HG03342 (cell line): Measurements from ENCODE around the gene TRIM25.
A peak's percentile ranks its signal among the peaks of the same experiment; 100 is the strongest.
"Not testable (repeated sequence)": the region's sequence is repeated elsewhere in the genome, so short reads cannot be mapped to it uniquely, and the experiment has no call there.

ENCODE experiments used
- ATAC-seq: cut with Tn5 transposase; IDR thresholded peaks from one replicate; pipeline ENCODE4 v1.9.1; 2021; ENCODE audit warnings: mild to moderate bottlenecking, moderate library complexity; ENCODE audit not compliant: unreplicated experiment

TRIM25 gene, protein sequence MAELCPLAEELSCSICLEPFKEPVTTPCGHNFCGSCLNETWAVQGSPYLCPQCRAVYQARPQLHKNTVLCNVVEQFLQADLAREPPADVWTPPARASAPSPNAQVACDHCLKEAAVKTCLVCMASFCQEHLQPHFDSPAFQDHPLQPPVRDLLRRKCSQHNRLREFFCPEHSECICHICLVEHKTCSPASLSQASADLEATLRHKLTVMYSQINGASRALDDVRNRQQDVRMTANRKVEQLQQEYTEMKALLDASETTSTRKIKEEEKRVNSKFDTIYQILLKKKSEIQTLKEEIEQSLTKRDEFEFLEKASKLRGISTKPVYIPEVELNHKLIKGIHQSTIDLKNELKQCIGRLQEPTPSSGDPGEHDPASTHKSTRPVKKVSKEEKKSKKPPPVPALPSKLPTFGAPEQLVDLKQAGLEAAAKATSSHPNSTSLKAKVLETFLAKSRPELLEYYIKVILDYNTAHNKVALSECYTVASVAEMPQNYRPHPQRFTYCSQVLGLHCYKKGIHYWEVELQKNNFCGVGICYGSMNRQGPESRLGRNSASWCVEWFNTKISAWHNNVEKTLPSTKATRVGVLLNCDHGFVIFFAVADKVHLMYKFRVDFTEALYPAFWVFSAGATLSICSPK

DNA sequence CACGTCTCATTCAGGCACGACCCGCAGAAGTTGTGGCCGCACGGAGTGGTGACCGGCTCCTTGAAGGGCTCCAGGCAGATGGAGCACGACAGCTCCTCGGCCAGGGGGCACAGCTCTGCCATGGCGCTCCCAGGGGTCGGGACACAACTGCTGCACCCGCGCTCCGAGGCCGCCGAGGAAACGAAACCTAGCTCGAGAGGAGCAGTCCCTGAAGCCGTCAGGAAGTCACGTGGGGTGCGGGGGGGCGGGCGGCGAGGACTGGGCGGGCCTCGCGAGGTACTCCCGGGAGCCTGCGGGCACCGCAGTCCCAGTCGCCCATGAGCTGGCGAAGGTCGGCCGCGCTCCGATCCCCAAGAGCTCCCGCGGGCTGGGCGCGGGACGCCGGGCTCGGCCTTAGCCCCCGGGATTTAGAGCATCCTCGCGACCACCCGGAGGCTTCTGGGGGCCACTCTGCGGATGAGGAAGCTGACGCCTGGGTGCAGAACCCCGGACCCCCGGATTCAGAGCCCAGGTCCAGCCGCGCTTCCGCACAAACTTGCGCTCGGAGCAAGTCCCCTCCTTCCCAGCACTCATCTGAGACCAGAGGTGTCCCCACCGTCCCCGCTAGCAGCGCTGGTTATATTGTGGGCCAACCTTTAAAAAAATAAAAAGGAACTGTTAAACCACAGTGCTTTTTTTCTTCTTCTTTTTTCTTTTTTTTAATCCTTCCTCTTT lies at the start of gene TRIM25:
Gene TRIM25, minus strand, starts transcription at position 183 of the 714 bp plus-strand sequence. Its CDS starts 61 bp downstream, at position 122.
- peak; percentile 62 for ATAC-seq

DNA sequence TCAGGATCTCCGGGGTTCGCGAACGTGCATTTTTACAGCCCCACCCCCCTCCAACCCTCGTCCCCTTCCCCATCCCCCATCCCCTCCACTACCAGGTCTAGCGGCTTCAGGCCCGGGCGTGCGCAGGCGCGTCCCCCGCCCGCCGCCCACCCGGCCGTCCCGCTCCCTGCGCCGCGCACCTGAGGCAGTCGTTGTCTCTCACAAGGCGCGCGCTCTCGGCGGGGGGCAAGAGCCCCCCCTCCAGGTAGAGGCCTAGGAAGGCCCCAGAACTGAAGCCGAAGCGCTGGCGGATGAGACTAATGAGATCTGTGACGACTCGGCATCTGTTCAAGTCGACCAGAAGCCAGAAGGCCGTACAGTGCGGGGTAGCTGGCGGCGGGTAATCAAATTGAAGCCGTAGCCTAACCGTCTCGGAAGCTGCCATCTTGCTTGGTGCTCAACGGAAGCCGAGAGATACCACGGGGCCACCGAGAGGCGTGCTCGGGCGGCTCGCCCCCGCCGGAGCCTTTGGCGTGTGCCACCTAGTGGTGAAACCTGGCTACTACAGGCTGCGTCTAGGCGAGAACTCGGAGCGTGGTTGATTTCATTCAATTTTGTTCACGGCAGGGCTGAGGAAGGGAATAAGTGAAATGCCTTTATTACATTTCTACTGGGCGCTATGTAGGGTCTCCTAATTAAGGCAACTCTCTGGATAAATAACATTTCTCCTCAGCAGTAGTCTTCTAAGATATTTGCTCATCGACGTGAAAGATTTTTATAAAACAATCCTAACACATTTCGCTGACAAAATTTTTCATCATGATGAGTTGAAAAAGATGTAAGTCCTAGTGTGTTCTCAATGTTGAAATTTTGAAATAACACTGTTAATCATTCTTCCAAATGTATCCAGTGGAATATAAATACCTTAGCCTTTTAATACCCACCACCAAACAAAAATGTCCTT lies 47.0 kb upstream of the TRIM25 start, which contains the start of gene COIL:
Gene COIL, minus strand, starts transcription at position 455 of the 943 bp plus-strand sequence. Its CDS starts 31 bp downstream, at position 424.
- peak; percentile 96 for ATAC-seq

DNA sequence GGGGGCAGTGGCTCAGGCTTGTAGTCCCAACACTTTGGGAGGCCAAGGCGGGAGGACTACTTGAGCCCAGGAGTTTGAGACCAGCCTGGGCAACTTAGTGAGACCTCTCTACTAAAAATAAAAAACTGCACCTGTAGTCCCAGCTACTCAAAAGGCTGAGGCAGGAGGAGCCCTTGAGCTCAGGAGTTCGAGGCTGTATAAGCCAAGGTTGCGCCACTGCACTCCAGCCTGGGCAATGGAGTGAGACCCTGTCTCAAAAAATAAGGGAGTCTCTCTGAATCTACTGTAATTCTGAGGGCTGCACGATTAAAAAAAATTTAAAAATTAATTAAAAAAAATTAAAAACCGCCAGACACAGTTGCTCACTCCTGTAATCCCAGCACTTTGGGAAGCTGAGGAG lies 43.1 kb upstream of the TRIM25 start:
- no peak for ATAC-seq

DNA sequence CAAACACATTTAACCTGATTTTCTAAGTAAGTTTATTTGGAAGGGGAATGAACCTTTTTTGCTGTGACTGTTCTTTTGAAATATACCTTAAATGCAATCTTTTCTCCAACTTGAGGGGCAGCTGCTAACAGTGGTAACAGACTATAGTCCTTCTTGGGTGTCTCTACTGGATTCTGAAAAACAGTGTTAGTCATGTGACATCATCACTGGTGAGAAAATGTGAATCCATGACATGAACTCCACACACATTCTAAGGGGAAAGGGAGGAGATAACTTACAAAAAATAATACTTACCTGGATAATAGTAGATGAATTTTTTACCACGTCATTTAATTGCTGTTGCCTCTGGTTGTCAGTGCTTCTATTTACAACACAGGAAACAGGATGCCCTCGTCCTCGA lies 35.7 kb upstream of the TRIM25 start:
- ATAC-seq: no peak

DNA sequence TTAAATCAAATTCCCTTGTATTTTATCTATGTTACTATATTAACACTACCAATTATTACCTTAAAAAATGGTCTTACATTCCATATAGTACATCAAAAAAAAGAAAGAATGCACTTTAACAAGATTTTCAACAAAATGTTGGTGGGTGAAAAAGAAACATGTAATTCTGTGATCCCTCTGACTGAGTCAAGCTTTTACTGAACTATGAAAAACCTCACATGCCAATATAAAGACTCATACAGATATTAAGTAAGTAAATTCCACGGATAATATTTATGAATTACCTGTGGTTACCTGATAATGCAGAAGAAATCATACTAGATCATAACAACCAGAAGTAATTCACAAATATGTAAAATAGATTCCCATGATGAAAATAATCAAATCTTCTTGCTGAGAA lies 34.6 kb upstream of the TRIM25 start:
- no peak for ATAC-seq

DNA sequence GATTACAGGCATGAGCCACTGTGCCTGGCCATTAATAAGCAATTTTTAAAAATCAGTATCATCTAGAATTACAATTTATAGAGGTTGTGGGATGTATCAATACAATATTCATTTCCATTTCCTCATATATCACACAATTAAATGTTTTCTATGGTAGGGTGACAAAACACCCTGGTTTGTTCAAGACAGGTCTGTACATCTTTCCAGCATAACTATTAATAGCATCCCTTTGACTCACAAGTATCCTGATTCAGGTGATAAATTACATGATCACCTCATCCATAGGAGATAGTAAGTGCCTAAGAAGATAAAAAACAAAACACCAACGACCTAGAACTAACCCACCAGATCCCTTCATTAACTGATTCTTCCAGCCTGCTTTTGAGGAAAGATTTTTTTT lies 33.9 kb upstream of the TRIM25 start:
- no peak for ATAC-seq

DNA sequence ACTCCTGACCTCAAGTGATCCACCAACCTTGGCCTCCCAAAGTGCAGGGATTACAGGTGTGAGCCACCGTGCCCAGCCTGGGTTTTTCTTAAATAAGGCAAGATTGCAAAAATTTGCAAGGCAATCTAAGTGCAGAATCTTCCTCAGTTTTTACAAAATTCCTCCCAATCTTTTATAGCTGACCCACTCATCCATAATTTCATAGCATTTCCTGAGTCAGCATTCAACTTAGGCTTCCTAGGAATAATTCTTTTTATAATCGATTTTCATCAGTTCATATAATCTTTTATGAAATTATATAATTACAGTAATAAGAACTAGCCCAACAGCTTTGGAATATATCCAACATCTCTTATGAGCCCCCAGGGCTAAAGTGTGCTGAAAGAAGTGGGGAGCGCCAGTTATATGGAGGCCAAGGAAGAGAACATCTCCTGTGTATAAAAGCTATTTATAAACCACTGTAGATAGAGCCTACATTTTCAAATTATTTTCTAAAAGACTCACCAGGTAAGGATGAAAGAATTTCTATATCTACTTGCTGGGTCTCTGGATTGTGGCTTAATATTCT lies 32.2 kb upstream of the TRIM25 start:
- no peak for ATAC-seq

DNA sequence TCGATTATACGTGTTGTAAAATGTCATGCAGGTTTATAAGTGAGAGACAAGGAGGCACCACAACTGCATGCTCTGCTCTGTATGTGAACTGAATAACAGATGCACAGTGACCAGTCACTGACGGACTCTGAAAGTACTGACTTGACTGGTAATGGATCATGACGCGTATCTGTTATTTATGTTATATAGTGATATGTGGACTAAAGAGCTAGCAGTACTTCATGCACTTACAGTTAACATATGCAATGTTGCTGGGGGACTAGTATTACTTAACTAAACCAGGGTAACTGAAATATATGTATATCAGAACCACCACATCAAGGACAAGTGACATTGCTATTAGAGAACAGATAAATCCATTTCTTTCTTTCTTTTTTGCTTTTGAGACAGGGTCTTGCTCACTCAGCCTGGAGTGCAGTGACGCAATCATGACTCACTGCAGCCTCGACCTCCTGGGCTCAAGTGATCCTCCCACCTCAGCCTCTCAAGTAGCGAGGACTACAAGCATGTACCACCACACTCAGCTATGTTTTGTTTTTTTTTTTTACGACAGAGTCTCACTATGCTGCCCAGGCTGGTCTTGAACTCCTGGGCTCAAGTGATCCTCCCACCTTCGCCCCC lies 29.8 kb upstream of the TRIM25 start:
- ATAC-seq: no peak

DNA sequence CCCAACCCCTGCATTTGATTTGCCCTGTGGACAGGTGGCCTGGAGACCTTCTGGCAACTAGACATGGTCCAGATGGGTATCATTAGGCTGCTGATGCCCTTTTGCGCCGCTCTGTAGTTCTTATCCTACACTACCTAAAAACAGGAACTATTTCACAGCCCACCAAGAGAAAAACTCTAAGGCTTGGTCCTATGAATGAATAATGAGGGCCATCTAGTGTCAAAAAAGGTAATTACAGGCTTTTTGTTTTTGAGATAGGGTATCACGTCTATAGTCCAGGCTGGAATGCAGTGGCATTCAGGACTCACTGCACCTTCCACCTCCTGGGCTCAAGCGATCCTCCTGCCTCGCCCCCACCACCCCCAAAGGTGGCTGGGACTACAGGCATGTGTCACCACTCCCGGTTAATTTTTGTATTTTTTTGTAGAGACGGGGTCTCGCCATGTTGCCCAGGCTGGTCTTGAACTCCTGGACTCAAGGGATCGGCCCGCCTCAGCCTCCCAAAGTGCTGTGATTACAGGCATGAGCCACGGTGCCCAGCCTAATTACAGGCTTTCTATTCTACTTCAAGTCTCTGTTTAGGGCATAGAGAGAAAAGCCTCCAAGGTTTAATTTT lies 26.1 kb upstream of the TRIM25 start:
- ATAC-seq: peak; percentile 46

DNA sequence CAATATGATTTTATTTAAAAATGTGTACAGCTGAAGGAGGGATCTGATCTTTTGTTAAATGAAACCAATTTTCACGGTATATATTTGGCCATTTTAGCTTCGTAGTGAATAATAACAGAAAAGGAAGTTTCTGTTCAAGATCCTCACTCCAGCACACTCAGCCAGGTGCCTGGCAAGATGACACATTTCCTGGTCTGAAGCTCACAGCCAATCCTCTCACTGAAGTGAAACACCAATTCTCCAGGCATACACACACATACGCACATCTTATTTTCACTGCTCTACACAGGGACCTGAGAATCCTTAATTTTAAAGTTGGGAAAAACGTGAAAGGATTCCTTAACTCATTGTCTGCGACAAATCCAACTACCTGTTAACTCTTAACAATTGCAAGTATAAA lies 24.4 kb upstream of the TRIM25 start:
- ATAC-seq: not testable (repeated sequence)

DNA sequence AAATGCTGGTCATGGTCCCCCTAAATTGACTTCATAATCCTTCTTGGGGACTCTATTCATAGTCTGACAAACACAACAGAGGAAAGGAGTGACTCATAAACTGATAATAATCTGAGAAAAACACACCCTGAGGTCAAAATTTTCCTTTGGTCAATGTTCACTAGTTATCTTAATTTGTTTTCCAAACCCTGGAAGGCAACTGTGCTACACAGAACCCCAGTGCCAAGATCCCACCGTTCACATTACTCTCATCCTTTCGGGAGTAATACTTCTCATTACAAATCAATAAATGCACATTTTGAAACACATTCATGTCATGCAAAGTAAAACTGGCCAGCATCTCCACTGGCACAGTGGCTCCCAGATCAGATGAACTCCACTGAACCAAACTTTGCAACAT lies 23.8 kb upstream of the TRIM25 start:
- ATAC-seq: no peak

DNA sequence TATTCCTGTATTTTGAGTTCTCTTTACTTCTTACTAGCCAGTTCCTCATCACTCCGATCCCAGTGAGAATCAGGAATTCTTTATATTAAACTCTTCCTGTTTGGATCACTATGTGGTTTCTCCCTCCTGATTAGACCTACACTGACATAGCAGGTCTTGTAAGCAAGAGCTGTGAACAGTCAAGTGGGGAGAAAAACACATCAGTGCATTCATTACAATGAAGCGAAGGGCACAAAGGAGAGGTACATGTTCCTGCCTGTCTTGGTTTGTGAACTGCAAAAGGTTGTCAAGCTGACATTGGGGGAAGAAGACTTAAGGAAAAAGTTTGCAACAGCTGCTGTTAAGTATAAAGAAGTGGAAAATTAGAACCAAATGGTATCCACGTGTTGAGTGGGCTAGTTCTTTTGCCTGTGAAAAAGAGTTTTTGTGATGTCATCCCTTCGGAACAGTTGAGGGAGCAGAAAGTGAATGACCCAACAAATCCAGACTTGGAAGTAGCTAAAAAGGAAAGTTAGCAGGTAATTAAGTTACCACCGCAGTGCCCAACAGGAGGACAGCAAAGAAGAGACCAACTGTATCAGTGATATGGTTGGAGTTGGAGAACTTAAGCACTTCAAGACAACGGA lies 23.0 kb upstream of the TRIM25 start:
- no peak for ATAC-seq

DNA sequence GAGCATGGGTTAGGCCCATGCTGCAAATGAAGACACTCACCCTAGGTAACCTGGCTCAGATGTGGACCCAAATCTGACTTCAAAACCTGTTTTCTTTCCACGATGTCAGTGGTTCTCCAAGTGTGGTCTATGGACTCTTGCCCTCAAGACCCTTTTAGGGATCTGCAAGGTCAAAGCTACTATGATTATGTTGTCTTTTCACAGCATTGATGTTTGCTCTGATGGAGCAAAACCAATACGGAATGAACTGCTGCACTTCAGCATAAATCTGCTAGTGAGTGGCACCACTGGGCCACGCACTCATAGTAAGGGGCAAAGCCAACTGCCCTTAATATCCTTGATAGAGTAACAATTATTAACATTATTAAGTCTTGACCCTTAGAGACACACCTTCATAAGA lies 21.6 kb upstream of the TRIM25 start:
- ATAC-seq: no peak

DNA sequence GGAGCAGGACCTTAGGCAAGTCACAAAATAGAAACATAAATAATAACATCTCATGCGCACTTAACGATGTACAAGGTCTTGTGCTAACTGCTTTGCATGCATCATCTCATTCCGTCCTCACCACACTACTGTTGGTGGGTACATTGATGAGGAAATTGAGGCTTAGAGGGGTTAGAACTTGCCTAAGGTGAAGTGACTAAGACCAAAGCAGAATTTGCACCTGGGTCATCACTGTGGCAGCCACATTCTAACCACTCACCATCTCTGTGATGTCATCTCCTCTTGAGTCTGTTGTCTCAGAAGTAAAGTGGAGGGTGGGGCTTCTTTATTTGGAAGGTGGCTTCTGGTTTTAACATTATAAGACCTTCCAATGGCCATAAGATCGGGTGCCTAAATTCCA lies 20.4 kb upstream of the TRIM25 start:
- no peak for ATAC-seq

DNA sequence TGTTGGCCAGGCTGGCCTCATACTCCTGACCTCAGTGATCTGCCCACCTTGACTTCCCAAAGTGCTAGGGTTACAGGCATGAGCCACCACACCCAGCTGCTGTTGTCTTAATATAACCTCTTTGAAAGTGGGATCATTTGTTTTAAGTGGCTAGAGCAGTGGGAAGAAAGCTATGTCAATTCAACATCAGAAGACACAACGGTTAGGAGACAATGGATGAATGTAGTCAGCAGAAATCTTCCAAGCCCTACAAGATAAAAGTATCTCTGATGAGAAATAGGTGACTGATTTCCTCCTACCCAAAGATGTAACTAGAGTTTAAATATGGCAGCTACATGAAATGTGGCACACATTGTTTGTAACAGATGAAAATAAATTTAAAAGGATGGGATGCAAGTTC lies 20.0 kb upstream of the TRIM25 start:
- ATAC-seq: no peak

DNA sequence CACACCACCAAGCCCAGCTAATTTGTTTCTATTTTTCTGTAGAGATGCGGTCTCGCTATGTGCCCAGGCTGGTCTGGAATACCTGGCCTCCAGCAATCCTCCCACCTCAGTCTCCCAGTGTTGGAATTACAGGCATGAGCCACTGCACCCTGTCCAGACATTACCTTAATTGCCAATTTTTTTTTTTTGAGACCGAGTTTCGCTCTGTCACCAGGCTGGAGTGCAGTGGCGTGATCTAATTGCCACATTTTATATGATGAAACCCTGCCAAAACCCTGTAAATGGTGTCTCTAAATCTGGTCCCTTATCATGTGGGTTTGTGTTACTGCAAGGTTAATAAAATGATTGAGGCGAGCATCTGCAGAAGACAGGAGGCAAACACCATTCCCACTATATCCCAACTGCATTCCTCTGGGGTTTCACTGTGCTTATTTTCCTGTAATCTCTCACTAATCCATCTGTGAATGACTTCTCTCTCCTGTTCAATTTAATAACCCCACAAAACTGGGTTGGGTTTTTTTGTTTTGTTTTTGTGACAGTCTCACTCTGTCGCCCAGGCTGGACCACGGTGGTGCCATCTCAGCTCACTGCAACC lies 19.4 kb upstream of the TRIM25 start:
- ATAC-seq: no peak

DNA sequence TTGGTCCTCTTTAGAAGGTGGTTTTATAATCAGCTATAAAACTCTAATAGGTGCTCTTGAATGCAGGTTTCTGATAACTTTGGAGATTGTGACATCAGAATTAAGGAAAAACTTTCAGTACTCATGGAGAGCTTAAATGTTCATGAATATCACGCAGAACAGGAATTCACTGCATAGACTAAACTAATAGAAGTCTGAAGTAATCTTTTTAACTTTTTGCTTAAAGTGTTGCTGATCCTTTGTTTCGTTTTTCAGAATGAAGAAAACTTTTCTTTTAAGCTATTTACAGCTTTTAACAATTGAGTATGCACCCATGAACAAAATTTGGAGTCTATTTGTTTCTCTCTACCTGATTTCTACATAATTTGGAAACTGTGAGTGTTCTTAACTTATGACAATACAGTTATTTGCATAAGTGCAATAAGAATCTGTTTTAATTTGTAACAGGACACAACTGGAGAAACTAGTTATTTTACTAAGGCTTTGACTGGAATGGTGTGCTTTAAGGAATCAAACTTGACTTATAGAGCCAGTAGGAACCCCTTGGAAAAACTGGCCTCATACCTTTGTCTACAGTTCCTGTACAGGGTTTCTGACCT lies 17.0 kb upstream of the TRIM25 start:
- ATAC-seq: no peak

DNA sequence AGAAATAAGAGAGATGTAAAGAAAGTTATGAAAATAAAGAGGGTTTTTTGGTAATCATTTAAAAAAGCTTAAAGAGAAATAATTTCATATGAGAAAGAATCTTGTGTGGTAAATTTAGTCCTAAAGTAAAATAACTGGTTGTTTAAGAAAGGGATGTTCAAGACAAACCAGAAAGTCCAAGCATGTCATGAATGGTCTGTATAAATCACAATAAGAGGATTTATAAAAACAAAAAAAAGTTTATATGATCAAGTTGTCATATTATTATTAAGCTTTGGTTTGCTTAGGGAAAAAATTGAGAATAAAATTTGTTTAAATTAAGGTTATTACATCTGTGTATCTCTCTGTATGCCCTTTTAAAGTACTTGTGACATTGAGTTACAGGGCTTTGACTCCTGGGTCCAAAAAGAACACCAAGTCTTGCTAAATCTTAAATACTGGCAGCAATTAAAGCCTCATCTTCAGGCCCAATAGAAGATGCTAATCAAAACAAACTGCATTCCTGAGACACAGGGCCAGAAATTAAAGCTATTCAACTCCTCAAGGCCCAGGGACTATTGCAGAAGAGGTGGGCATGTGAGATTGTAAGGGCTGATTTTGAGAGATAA lies 15.6 kb upstream of the TRIM25 start:
- no peak for ATAC-seq
